HG02852 (cell line): ENCODE data around the gene ATP11B.

Experiments
- ATAC-seq: cut with Tn5 transposase; IDR thresholded peaks from one replicate; pipeline ENCODE4 v1.9.1; 2021; ENCODE audit warnings: mild to moderate bottlenecking, moderate library complexity; ENCODE audit not compliant: unreplicated experiment

The ATP11B gene

GRCh38 chr3:182908471-182908870 is 115.2 kb downstream of the ATP11B start:
- ATAC-seq: no peak

- ATAC-seq: no peak
Measured at GRCh38 chr3:182909318-182910040, 116.2 kb downstream of the ATP11B start.

GRCh38 chr3:182910936-182911781 is 117.9 kb downstream of the ATP11B start:
- ATAC-seq: no peak

GRCh38 chr3:182911782-182912111 is 118.4 kb downstream of the ATP11B start:
- no peak for ATAC-seq

- ATAC-seq: no peak
Measured at GRCh38 chr3:182912474-182912873, 119.2 kb downstream of the ATP11B start.

GRCh38 chr3:182913889-182914288 is 120.6 kb downstream of the ATP11B start:
- peak; percentile 91 for ATAC-seq

- ATAC-seq: peak; percentile 35
Measured at GRCh38 chr3:182914341-182914740, 121.0 kb downstream of the ATP11B start.

- ATAC-seq: no peak
Measured at GRCh38 chr3:182917134-182917533, 123.8 kb downstream of the ATP11B start.

GRCh38 chr3:182919866-182920357 is 126.6 kb downstream of the ATP11B start:
- no peak for ATAC-seq

GRCh38 chr3:182920515-182921084 is 127.3 kb downstream of the ATP11B start:
- no peak for ATAC-seq

GRCh38 chr3:182921665-182922355 is 128.5 kb downstream of the ATP11B start:
- no peak for ATAC-seq

- peak; percentile 94 for ATAC-seq
Measured at GRCh38 chr3:182925330-182925943, 132.1 kb downstream of the ATP11B start.

- no peak for ATAC-seq
Measured at GRCh38 chr3:182925944-182926337, 132.6 kb downstream of the ATP11B start.

GRCh38 chr3:182935803-182936202 is 142.5 kb downstream of the ATP11B start:
- no peak for ATAC-seq

- ATAC-seq: no peak
Measured at GRCh38 chr3:182936239-182936917, 143.1 kb downstream of the ATP11B start.

- no peak for ATAC-seq
Measured at GRCh38 chr3:182936918-182937285, 143.6 kb downstream of the ATP11B start.

- peak; percentile 61 for ATAC-seq
Measured at GRCh38 chr3:182937293-182938051, 144.2 kb downstream of the ATP11B start.

- ATAC-seq: no peak
Measured at GRCh38 chr3:182940266-182940808, 147.0 kb downstream of the ATP11B start.

GRCh38 chr3:182941719-182942118 is 148.4 kb downstream of the ATP11B start:
- no peak for ATAC-seq
